Stomach (tissue), 4 donors: Measurements from ENCODE around the gene TEDC2.

Experiments
- CTCF ChIP-seq, 7 experiments: fragments of 450-650 bp in 4 of 7; fragments of 200-600 bp in 3 of 7; sonication (generic) in 3 of 7; IDR thresholded peaks; one replicate each; pipeline ENCODE4 v1.5.1; 2016 to 2019; ENCODE audit warnings: antibody characterized with exemption in 7 of 7, control low read depth in 2 of 7, mild to moderate bottlenecking in 1 of 7
- POLR2A ChIP-seq, 4 donors: fragments of 450-650 bp; IDR thresholded peaks; one replicate each; pipeline ENCODE4 v1.6.1; 2016; ENCODE audit warnings: antibody characterized with exemption in 4 of 4, control low read depth in 2 of 4, mild to moderate bottlenecking in 1 of 4, moderate library complexity in 1 of 4
- POLR2AphosphoS5 ChIP-seq, 3 donors: sonication (generic); formaldehyde crosslinking; IDR thresholded peaks; one replicate each; pipeline ENCODE4 v1.6.1; 2016; ENCODE audit warnings: antibody characterized with exemption in 3 of 3

- TF ChIP-seq POLR2AphosphoS5 (IDR thresholded peaks at IDR 0.05) (no peak), CTCF (IDR thresholded peaks at IDR 0.05) (no peak), POLR2A (IDR thresholded peaks at IDR 0.05) (no peak)
These were observed 16.4 kb downstream of the TEDC2 start for GRCh38 chr16:2476345-2476720.
